ENCODE data around the gene HBEGF.

The HBEGF gene

GRCh38 chr5:140287801-140288521, 58.4 kb downstream of the HBEGF start:
- H3K4me3 ChIP-seq (ENCODE audit: low read depth, low read length): no peak overlapping the region
- TF ChIP-seq POLR2A (IDR thresholded peaks at IDR 0.05; ENCODE audit: extremely low read depth, insufficient read length) (no peak), MAX (IDR thresholded peaks at IDR 0.05; ENCODE audit: low read depth, low read length) (no peak), CTCF (IDR thresholded peaks at IDR 0.05; ENCODE audit: low read depth, low read length) (no peak), MYC (IDR thresholded peaks at IDR 0.05; ENCODE audit: low read depth, low read length) (no peak)
- DNase-seq (ENCODE audit: low read depth): no peak

DNA sequence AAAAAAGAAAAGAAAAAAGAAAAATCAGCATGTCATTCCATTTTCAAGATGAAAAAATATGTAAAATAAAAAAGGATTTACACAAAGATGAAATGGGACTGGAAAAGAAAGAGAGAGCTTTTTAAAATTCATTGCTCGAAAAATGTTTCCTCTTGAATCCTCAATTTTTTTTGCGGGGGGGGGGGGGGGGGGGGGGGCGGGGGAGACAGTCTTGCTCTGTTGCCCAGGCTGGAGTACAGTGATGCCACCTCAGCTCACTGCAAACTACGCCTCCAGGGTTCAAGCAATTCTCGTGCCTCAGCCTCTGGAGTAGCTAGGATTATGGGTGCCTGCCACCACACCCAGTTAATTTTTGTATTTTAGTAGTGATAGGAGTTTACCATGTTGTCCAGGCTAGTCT, 60.0 kb downstream of the HBEGF start:
- H3K4me3 ChIP-seq (ENCODE audit: low read depth, low read length): no peak overlapping the region
- DNase-seq (ENCODE audit: low read depth): no peak
- TF ChIP-seq MYC (IDR thresholded peaks at IDR 0.05; ENCODE audit: low read depth, low read length) (no peak), POLR2A (IDR thresholded peaks at IDR 0.05; ENCODE audit: extremely low read depth, insufficient read length) (no peak), CTCF (IDR thresholded peaks at IDR 0.05; ENCODE audit: low read depth, low read length) (no peak), MAX (IDR thresholded peaks at IDR 0.05; ENCODE audit: low read depth, low read length) (no peak)

- H3K4me3 ChIP-seq (ENCODE audit: low read depth, low read length): no peak overlapping the region
- TF ChIP-seq MAX (IDR thresholded peaks at IDR 0.05; ENCODE audit: low read depth, low read length) (no peak), POLR2A (IDR thresholded peaks at IDR 0.05; ENCODE audit: extremely low read depth, insufficient read length) (no peak), MYC (IDR thresholded peaks at IDR 0.05; ENCODE audit: low read depth, low read length) (no peak), CTCF (IDR thresholded peaks at IDR 0.05; ENCODE audit: low read depth, low read length) (no peak)
- DNase-seq (ENCODE audit: low read depth): no peak
Measured at GRCh38 chr5:140284013-140284412, 62.4 kb downstream of the HBEGF start.
